PC-9 (cell line): ENCODE data around the gene TSKS. TPM values are rescaled to one million over a fixed set of nuclear protein-coding genes. Genes with fewer than 3 reads are reported as not detected.

Source experiments
- BruUV-seq: library from RNA; stranded (reverse); fragments of 400-500 nt; replicated peaks from 2 replicates; lab custom pipeline; 2021; lab: Mats Ljungman, UMichigan
- CTCF ChIA-PET: fragments of 300-600 bp; sonication (Branson Sonifier 250); formaldehyde crosslinking; loops from one replicate; lab custom pipeline; 2022; ENCODE audit warnings: antibody characterized with exemption; lab: Charles Lee
- POLR2A ChIA-PET: fragments of 300-600 bp; sonication (Branson Sonifier 250); formaldehyde crosslinking; loops from one replicate; lab custom pipeline; 2022; ENCODE audit warnings: antibody characterized with exemption; ENCODE audit not compliant: unreplicated experiment; lab: Charles Lee
- DNase-seq, 2 experiments: peaks; one replicate each; pipeline versions ENCODE4 v3.0.0 to v3.0.0-alpha.2; 2015 to 2022; ENCODE audit warnings: mixed read lengths in 1 of 2
- H2AFZ ChIP-seq: fragments of 200-600 bp; sonication (generic); 2 replicates; pipeline ENCODE4 v1.8.1; 2017; ENCODE audit warnings: antibody characterized with exemption
- H3F3A ChIP-seq: fragments of 200-600 bp; sonication (generic); 2 replicates; pipeline ENCODE4 v1.8.1; 2017; ENCODE audit warnings: antibody characterized with exemption, mild to moderate bottlenecking, low read depth; ENCODE audit not compliant: insufficient read depth
- H3K27ac ChIP-seq: fragments of 200-600 bp; sonication (generic); 2 replicates; pipeline ENCODE4 v1.6.1; 2016; ENCODE audit warnings: mixed run types
- H3K27me3 ChIP-seq: fragments of 200-600 bp; sonication (generic); 2 replicates; pipeline ENCODE4 v1.6.1; 2016; ENCODE audit warnings: low read depth, mixed run types; ENCODE audit not compliant: insufficient read depth
- H3K36me3 ChIP-seq: fragments of 200-600 bp; sonication (generic); 2 replicates; pipeline ENCODE4 v1.6.1; 2016; ENCODE audit warnings: low read depth, mixed run types
- H3K4me1 ChIP-seq: fragments of 200-600 bp; sonication (generic); replicated peaks from 2 replicates; pipeline ENCODE4 v1.6.1; 2016; ENCODE audit warnings: mixed run types; ENCODE audit not compliant: insufficient read depth
- H3K4me2 ChIP-seq: fragments of 200-600 bp; sonication (generic); 2 replicates; pipeline ENCODE4 v1.6.1; 2017; ENCODE audit warnings: mixed run types
- H3K4me3 ChIP-seq: fragments of 200-600 bp; sonication (generic); 2 replicates; pipeline ENCODE4 v1.6.1; 2016; ENCODE audit warnings: mixed run types
- H3K79me2 ChIP-seq: fragments of 200-600 bp; sonication (generic); 2 replicates; pipeline ENCODE4 v1.6.1; 2017; ENCODE audit warnings: low read depth, mixed run types
- H3K9me2 ChIP-seq: fragments of 200-600 bp; sonication (generic); 2 replicates; pipeline ENCODE4 v1.8.1; 2017; ENCODE audit warnings: mild to moderate bottlenecking; ENCODE audit not compliant: insufficient read depth
- H3K9me3 ChIP-seq: fragments of 200-600 bp; sonication (generic); 2 replicates; pipeline ENCODE4 v1.8.1; 2016; ENCODE audit warnings: low read depth; ENCODE audit not compliant: insufficient read depth
- H4K20me1 ChIP-seq: fragments of 200-600 bp; sonication (generic); 2 replicates; pipeline ENCODE4 v1.8.1; 2017; ENCODE audit not compliant: insufficient read depth
- EZH2 ChIP-seq: fragments of 200-600 bp; sonication (generic); IDR thresholded peaks from 2 replicates; pipeline ENCODE4 v1.8.0; 2017; ENCODE audit warnings: antibody characterized with exemption, low read depth
- intact Hi-C: fragments of 100-400 bp; cut with micrococcal nuclease; formaldehyde crosslinking; loops from one replicate; pipeline ENCODE4 v1.10.0; 2022; ENCODE audit not compliant: unreplicated experiment
- total RNA-seq: library from RNA; stranded (reverse); gene quantifications from 2 replicates; pipeline ENCODE4 v1.2.3, GENCODE V29; 2021
- TF ChIP-seq, protein P1 (sequence below): fragments of 200-600 bp; sonication (generic); conservative IDR thresholded peaks from 2 replicates; pipeline ENCODE4 v1.6.1; 2017; ENCODE audit warnings: mixed run types, antibody characterized with exemption, mild to moderate bottlenecking, moderate library complexity

The TSKS gene
- total RNA-seq, 1 experiment from 2014 or later = not detected

DNA sequence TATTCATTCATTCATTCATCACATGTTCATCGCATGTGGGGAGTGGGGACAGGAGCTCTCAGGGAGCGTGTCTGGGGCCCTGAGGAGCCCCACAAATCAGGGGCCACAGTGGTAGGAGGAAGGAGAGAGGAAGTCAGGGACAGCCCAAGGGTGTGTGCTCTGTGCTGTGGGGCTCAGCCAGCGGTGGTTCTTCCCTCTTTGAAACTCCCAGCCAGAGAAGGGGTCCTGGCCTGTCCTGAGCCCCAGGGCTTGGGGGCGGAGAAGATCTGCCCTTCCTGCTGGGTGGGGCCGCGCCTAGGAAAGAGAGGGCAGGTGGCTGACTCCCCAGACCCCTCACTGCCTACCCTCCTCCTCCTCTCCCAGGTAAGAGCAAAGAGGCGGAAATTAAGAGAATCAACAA, 18.3 kb upstream of the TSKS start:
- POLR2A ChIA-PET = no interaction called here
- Histone ChIP-seq H3K27ac (no peak overlapping the region), H3K27me3 (no peaks in the 10 kb centered on the region), H3K36me3 (peaks cover 4% of the 10 kb centered on the region; the same call in 1 of the 2 replicates), H3K9me3 (no peaks in the 10 kb centered on the region), H3K4me2 (no peak overlapping the region), H3K9me2 (no peaks in the 10 kb centered on the region), H3F3A (no peaks in the 10 kb centered on the region; the same call in 1 of the 2 replicates), H3K4me3 (no peak overlapping the region), H3K4me1 (no peaks in the 10 kb centered on the region), H4K20me1 (peaks cover 7% of the 10 kb centered on the region), H3K79me2 (no peaks in the 10 kb centered on the region), H2AFZ (no peak overlapping the region)
- no TSS peak for BruUV-seq
- CTCF ChIA-PET = no interaction called here
- TF ChIP-seq, protein P1, sequence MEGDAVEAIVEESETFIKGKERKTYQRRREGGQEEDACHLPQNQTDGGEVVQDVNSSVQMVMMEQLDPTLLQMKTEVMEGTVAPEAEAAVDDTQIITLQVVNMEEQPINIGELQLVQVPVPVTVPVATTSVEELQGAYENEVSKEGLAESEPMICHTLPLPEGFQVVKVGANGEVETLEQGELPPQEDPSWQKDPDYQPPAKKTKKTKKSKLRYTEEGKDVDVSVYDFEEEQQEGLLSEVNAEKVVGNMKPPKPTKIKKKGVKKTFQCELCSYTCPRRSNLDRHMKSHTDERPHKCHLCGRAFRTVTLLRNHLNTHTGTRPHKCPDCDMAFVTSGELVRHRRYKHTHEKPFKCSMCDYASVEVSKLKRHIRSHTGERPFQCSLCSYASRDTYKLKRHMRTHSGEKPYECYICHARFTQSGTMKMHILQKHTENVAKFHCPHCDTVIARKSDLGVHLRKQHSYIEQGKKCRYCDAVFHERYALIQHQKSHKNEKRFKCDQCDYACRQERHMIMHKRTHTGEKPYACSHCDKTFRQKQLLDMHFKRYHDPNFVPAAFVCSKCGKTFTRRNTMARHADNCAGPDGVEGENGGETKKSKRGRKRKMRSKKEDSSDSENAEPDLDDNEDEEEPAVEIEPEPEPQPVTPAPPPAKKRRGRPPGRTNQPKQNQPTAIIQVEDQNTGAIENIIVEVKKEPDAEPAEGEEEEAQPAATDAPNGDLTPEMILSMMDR = no peak
- no peak for TF ChIP-seq EZH2
- DNase-seq = no peak
- intact Hi-C loops = no loop called here

DNA sequence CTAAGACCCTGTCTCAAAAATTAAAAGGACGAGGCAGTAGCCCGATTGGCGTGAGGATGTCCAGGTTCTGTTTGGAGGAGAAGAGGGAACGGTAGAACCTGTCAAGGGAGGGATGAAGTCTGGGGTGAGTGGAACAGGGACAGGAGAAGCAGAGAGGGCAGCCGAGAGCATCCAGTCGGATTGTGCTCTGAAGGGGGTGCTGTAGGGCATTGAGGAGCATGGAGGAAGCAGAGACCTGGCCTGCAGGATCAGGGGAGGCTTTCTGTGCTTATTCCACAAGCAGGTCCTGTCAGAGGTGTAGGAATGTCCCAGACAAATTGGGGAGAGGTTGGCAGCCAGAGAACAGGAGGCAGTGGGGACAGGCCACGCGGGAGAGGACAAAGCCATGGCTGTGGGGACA, 17.8 kb upstream of the TSKS start:
- H3K9me2 ChIP-seq = no peaks in the 10 kb centered on the region
- CTCF ChIA-PET = no interaction called here
- H4K20me1 ChIP-seq = peaks cover 9% of the 10 kb centered on the region
- H3F3A ChIP-seq = peaks cover 1% of the 10 kb centered on the region; the same call in 1 of the 2 replicates
- no peak overlapping the region for H3K4me2 ChIP-seq
- no peaks in the 10 kb centered on the region for H3K79me2 ChIP-seq
- TF ChIP-seq, protein P1 = no peak
- no peak for TF ChIP-seq EZH2
- no peaks in the 10 kb centered on the region for H3K4me1 ChIP-seq
- H2AFZ ChIP-seq = no peak overlapping the region
- BruUV-seq = no TSS peak
- intact Hi-C loops = no loop called here
- POLR2A ChIA-PET = no interaction called here
- H3K27me3 ChIP-seq = no peaks in the 10 kb centered on the region
- no peaks in the 10 kb centered on the region for H3K9me3 ChIP-seq
- no peak overlapping the region for H3K27ac ChIP-seq
- H3K4me3 ChIP-seq = no peak overlapping the region
- no peak for DNase-seq
- peaks cover 4% of the 10 kb centered on the region; the same call in 1 of the 2 replicates for H3K36me3 ChIP-seq

DNA sequence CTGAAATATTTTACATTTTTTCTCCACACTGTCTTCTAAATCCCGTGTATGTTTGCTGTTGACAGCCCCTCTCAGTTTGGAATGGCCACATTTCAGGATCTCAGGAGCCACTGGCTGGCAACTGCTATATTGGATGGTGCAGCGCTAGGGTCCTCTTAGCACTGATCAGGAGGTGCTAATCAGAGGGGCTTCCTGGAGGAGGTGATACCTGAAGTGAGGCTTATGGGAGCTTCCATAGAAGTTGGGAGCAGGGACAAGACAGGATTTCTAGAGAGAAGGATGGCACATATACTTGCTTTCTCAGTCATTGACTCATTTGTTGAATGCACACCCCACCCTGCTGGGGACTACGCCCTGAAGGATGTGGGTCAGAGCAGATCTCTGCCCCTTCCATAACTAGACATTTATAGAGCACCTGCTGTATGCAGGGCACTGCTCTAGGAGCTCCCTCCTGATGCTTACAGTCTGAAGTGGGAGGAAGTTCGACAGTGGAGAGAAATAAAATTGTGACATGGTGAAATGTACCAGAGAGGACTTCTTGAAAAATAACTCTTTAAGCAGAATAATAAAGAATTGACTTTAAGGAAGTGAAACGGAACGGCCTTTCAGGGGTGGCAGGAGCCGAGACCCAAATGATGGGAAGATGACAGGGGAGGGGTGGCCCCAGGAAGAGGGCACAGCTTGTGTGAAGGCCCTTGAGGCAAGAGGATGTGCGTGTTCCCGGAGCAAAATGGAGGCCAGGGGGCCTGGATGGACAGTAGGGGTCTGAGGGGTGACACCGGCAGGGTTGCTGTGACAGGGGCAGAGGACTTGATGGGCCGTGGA, 16.8 kb upstream of the TSKS start:
- intact Hi-C loops = no loop called here
- Histone ChIP-seq H3K4me1 (no peaks in the 10 kb centered on the region), H3K9me3 (no peaks in the 10 kb centered on the region), H3K79me2 (no peaks in the 10 kb centered on the region), H4K20me1 (peaks cover 9% of the 10 kb centered on the region), H3K9me2 (no peaks in the 10 kb centered on the region), H3K4me2 (no peak overlapping the region), H3F3A (peaks cover 8% of the 10 kb centered on the region; the same call in 1 of the 2 replicates), H3K4me3 (no peak overlapping the region), H3K27me3 (no peaks in the 10 kb centered on the region), H2AFZ (no peak overlapping the region), H3K36me3 (peaks cover 4% of the 10 kb centered on the region; the same call in 1 of the 2 replicates), H3K27ac (no peak overlapping the region)
- no peak for DNase-seq
- TF ChIP-seq EZH2 = no peak
- TF ChIP-seq, protein P1 = no peak
- BruUV-seq = no TSS peak
- CTCF ChIA-PET = no interaction called here
- POLR2A ChIA-PET = no interaction called here
